ENCODE results near the gene KCTD16.

KCTD16 gene

DNA sequence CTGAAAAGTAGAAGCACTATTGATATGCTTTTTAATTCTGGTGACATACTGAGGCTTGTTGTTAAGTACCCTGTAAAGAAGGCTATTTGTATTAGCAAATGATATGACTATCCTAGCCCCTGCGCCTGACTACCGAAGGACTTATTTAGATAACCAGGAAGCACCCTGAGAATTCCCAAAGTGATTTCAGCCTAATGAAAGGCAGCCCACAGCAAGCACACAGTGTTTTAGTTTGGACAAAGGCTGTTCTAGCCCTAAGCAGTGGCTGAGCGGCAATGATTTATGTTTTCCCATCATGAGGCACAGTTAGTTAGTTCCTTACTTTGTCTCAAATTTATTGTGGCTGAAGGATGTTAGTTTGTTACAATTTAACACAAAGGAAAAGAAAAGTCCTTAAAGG, 235.3 kb downstream of the KCTD16 start:
- DNase-seq (ENCODE audit: low spot score) = no peak

DNA sequence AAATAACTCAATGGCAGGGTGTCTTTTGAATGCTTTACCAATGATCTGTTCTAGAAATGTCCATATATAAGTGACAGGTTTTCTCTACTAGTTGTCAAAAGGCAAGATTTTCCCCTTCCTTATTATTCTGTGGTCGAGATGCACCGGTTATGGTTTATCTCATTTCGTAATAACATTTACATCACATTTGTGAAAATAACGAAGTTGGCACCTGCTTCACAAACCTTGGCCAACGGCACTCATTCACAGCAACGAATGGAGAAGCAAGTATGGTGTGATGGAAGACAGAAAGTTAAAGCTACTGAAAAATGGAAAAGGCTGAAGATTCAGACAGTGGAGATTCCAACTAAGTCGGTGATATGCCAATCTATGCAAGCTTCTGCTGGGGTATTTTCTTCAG, 235.8 kb downstream of the KCTD16 start:
- DNase-seq (ENCODE audit: low spot score) = no peak

DNA sequence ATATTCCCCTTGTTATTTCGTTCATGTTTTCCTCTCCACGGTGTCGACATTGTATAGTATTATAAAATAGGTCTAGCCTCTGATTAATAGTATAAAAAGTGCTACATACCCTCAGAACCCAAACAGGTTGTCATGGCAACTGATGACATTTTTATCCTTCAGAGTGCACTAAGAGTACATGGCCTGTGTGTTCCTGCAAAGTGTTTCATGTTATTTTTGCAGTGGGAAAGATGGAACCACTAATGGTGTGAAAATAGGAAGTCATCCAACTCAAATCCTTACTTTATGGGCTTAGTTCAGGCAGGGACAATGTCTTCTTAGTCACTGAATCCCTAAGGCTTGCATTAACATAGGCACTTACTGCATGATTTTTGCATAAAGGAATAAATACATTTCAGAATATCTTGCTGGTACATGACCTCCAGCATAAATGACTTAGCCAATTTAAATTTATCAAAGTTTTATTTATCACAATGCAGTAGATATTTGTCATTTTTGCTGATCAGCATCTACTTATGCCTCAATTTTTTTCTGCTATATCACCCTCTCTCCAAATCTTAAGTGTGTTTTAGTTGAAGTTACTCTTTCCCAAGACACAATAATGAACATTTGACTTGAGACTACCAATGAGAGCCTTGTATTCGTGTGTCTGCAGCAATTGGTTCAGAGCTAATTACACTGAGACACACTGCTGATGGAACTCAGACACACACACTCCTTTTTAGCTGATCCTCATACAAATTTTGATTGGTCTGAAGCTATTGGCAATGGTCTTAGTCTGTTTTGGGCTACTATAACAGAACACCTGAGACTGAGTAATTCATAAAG, 243.7 kb downstream of the KCTD16 start:
- no peak for DNase-seq (ENCODE audit: low spot score)

DNA sequence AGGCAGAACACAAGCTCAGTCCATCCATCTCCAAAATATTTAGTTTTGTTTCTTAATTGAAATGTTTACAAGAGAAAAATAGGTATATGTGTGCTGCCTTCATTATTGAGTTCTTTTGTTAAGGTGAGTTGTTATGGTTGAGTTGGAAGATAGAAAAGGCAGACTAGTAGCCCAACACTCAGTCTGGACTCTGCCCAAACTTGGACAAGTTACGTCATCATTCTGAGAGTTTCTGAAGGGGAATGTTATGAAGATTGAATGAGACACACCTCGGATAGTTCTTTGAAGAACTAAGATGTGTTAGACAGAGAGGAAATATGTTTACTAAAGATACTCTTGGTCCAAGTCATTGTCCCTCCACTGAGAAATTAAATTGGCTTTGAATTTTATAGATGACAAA, 245.5 kb downstream of the KCTD16 start:
- no peak for DNase-seq (ENCODE audit: low spot score)

DNA sequence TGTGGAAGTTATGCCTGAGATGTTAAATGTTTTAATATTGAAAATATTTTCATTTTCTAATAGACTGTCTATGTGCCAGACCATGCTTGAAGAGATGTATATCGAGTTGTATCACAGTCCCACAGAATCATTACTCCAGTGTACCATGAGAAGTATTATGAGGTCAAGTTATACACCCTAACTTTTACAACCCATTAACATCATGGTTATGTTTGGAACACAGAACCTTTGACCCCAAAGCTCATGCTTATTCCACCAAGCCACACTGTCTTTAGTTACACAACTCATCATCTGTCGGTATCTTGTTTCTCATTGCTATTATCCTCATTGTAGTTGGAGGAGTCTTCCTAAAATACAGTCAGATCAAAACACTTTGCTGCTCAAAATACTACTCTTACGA, 248.0 kb downstream of the KCTD16 start:
- no peak for DNase-seq (ENCODE audit: low spot score)

DNA sequence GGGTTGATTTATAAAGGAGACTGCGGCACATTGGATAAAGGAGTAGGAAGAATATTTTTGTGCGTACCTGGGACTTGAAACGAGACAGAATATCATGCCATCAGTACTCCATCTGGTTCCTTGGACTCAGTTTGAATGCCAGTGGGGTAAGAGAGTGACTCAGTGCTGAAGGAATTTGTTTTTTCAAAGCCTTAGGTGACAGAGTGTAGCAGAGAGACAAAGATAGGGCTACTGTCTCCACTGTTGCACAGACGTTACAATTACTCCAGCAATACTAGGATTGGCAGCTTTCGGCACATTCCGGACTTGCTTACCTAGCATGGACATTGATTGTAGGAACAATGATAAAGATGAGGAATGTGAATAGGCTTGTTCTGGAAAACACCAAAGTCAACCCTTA, 250.7 kb downstream of the KCTD16 start:
- no peak for DNase-seq (ENCODE audit: low spot score)

DNA sequence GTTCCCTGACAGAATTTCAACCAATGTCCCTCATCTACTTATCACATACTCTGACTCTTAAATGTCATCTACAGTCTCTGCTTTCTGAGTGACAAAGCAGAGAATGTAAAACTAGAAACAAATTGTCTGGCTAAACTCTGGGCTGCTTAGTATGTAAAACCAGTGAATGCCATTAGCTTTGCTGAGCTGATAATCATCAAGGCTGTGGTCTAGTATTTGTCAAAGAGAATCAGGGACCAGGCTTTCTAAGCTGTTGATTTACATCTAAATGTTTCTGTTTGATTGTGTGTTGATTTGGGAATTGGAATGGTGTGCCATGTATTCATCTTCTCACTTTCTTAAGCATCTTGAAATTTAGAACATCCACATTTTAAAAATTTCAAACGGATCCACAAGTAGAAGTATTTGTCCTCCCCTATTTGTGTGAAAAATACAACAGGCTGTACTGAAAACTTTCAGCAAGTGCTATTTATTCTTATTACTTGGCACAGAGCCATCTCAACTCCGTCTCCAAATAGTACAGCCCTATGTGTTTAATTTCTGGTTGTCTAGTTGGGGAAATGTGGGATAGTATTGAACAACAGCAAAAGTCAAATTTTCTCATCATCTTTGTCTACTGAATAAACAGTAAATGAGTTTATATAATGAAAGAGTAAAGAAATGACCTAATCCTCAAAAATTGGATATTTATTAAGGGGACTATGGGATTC, 251.5 kb downstream of the KCTD16 start:
- DNase-seq (ENCODE audit: low spot score) = no peak

DNA sequence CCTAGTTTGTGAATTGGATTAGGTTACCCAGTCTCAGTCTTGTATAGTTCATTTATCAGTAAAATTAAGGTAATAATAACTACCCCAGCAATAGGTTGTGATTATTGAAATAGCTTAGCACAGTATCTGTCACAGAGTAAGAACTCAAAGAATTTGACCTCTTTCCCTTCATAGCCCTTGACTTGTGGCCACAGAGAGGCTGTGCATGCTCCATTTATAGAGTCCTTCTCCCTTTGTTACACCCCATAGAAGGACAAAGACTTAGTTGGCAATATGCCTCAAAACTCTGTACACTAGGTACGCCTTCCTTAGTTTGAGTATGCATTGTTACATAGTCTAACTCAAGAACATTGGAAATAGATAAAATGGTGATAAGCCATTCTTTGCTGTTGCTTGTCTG, 257.2 kb downstream of the KCTD16 start:
- DNase-seq (ENCODE audit: low spot score) = no peak

DNA sequence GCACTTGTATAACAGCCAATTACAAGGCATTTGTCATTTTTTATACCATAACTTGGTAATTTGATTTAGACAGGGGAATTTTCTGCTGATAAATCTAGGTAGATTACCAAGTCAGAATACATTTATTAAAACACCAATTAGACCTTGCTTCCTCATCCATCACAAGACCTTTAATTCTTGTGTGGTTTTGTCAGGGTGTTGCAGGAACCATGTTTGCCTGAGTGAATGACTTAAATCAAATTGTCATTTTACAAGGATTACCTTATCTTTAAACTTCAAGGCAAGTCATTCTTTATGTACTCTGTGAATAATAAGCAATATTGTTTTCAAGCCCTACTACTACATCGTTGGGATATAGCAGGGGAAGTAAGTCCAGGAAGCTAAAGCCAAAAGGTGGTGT, 257.7 kb downstream of the KCTD16 start:
- DNase-seq (ENCODE audit: low spot score) = no peak

DNA sequence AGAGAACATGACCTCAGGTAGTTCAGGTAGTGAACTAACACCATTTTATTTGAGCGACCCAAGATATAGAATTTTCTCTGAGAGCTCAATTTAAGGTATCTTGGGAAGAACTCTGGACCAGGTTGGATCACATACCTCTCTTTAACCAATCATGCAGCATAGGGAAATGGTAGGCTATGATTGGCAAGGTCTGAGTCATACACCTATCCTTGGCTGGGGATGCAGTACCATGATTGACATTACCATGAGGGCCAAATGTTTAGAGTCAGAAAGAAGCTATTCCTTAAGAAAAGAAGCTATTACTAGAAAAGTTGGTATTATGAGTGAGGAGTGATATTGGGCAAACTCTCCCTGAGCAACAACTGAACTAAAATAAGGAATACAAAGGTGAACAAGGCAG, 258.7 kb downstream of the KCTD16 start:
- DNase-seq (ENCODE audit: low spot score) = no peak

DNA sequence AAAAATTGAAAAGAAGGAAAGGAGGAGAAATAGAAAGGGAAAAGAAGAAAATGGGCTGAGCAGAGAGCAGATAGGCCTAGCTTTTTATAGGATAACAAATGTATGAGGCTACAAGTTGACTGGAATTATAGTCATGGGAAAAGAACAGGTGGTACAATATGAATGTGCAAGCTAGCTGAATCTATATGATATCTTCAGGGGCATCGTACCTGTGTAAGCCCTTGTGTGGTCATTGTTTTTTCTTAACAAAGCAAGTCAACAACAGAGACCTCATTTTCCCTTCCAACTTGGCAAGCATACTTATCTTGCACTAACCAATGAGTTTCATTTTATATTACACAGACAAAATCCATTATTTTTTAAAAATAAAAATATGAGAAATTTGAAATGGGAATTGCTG, 259.2 kb downstream of the KCTD16 start:
- no peak for DNase-seq (ENCODE audit: low spot score)

DNA sequence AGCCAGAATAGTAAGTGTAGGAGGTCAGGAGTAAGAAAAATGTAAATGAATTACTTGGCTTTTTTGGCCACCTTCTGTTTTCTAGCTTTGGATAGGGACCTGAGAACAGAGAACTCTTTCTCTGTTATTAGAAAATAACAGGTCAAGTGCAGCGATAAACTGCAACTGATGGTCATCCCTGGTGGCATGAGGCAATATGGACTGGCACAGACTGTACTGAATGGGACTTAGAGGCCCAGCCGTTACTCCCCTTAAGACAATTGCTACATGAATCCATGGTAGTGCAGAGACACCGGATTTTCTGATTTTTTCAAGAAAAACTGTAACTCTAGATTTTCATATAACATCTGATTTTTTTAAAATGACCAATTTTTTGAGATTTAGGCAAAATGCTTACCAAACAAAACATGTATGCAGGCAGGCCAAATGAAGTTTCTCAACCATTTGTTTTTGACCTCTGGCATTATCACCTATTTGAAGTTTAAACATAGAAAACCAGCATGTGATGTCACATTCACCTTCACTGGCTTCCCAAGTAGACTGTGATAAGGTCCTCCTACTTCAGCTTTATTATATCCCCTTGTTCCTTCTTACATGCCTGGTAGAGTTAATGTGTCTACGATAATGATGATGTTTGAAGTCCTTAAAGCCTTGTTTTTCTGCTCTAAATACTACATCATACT, 262.6 kb downstream of the KCTD16 start:
- no peak for DNase-seq (ENCODE audit: low spot score)

DNA sequence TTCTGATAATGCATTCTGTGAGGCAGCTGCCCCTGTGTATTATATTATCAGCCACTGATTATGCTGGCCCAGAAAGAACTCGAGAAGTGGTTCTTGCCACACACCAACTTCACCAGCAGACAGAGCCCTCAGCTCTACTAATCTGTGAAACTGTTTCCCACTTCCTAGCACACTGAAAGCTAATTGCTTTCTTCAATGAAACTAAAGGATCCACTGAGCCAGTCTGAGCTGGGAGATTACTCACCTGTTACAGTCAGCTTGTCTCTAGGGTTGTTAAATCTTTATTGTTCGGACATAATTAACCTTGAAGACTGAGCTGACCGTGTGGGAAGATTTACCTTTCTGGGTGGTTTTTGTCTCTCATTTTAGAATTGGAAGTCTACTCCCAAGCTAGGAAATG, 263.2 kb downstream of the KCTD16 start:
- DNase-seq (ENCODE audit: low spot score) = no peak

DNA sequence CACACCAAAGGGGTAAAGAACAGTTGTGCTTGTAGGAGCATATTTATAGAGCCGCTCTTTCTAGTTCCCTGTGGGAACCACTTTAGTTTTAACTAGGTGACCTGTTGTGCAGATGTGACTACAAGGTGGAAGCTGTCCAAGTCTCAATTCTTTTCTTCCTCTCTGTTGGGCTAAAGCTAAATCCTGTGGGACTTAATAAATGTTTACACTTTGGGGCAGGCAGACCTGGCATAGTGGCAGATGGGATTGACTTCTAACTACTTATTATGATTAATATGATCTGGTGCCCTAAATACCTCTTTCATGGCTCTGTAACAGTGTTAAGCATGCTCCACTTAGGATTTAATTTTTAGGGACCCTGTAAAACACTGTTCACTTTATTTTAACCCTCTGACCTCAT, 265.3 kb downstream of the KCTD16 start:
- DNase-seq (ENCODE audit: low spot score) = no peak

DNA sequence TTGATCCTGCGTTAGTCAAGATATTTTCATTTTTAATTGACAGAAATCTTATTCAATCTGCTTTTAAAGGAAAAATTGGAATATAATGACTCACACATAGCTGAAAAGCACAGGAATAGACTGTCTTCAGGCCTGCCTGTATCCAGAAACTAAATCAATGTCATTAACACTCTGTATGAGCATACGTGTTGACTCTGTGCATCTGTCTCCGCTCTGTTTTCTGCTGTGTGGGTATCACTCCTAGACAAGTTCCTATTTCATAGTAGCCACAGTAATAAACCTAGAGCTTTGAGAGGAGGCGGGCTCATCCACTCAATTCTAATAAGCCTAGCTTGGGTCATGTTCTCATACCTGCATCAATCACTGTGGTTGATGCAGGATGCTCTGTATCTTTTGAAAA, 267.6 kb downstream of the KCTD16 start:
- DNase-seq (ENCODE audit: low spot score) = no peak

DNA sequence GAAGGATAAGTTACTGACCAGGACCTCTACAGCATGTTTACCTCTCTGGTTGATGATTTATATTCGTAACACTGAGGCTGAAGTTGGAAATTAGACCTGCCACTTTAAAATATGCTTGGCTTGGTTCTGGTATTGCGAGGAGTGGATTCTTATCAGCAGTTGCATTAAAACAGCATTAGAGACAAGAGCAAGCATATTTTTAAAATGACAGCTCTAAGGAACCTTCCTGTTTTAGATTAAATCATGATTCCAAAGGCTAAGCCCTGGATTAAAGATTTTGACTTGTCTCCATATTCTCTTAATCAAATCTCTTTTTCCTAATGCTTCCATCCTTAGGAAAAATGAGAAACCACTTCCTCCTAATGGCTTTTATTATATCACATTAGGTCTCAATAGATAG, 277.8 kb downstream of the KCTD16 start:
- no peak for DNase-seq (ENCODE audit: low spot score)

DNA sequence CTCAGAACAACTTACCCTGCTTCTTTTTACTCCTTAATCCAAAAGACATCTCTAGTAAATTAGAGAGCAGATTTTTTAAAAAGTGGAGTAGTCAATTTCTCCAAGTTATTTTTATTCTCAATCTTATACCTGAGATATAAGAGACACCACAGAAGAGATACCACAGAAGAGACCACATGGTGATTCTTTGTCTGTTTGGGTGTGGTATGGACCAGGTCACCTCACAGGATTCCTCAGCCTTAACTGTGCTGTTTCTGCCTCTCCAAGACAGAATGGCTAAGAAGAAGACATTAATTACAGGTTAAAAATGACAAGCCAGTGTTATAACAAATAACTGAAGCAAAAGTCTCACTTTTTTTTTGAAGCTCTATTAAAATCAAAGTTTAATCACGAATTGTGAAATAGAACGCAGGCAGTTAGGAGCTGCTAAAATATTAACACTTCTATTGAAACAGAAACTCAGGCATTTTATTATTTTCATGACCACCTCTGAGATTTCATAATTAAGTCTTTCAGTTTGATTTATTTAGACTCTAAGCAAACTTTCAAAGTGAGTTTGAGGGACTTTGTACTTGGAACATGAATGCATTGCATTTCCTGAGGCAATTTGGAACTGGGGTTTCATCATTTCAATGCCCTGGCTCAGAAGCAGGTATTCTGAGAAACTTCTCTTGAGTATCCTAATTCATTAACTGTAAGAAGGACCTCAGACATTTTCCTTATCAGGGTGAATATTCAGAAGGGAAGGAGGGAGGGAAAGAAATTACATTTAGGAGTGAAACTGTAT, 280.7 kb downstream of the KCTD16 start:
- DNase-seq (ENCODE audit: low spot score) = no peak

DNA sequence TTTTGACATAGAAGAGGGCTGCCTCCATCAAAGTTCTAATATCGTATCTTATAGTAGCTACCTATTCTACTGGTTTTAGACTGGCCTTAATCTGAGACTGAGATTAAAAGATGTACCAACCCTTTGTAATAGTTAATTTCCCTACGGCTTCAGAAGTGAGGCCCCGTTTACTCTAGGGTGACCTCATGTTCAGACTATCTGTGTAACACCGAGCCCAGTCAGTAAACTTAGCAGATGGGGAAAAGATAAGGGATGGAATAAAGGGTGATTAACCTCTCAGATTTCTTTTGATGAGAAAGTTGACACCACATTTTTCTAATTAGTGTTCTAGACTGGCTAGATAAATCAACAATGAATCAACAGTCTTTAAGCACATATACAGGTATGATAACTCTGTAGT, 283.1 kb downstream of the KCTD16 start:
- no peak for DNase-seq (ENCODE audit: low spot score)

DNA sequence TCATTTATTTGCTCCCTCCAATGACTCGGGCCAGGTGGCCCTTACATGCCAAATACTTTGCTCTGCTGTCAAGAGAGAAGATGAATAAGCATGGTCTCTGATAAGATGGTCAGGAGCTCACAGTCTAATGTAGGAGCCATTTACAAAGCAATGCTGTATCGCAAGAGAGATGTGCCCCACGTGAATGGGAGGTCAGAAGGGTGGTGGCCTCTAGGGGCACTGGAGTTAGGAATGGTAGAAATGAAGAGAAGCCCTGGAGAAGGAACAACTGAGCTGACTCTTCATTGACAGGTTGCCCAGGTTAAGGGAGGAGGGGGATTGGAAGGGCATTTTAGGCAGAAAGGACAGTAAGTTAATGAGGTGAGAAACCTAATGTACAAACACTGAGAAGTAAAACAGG, 286.5 kb downstream of the KCTD16 start:
- no peak for DNase-seq (ENCODE audit: low spot score)

DNA sequence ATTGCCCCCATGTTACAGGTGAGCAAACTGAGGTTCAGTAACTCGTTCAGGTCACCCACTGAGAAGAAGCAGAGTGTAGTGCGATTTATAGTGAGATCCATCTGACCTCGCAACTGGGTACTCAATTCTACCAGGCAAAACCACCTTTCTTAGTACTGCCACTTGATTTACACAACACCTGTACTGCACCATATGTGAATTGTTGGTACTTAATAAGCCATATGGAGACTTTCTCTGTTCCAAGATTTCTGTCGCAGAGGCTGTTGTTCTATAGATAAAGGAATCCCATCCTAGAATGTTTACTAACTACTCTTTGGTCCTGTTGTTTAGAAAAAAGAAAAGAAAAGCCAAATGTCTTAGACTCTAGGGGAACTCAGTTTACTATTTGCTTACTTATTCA, 287.5 kb downstream of the KCTD16 start:
- DNase-seq (ENCODE audit: low spot score) = no peak

DNA sequence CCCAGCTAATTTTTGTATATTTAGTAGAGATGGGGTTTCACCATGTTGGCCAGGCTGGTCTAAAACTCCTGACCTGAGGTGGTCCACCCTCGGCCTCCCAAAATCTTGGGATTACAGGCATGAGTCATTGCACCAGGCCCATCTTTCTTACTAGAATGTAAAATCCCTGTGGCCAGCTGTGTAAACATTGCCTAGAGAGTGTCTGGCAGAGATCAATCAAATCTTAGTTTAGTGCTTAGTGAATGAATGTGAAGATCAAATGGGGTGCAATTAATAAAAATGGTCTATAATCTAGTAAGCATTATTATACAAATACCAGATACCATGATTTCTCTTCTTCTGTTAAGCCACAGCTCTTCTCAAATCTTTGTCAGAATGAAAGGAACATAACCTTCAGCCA, 289.9 kb downstream of the KCTD16 start:
- no peak for DNase-seq (ENCODE audit: low spot score)

DNA sequence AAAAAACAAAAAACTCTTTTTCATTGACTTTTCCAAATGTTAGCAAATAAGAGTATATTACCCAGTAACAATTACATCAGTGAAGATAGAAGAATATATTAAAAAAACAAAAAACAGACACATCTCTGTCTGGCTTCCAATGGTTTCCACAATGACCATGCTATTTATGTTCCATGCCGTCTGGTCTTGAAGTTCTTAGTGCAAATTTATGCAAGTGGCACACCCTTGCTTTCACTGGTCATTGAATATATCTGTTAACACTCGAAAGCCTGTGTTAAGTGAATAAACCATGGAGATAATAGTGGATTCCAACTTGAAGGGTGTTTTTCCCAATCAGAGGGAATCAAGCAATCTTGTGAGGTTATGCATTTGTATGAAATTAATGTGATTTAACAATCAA, 291.9 kb downstream of the KCTD16 start:
- DNase-seq (ENCODE audit: low spot score) = no peak
